HG02759 (cell line): Measurements from ENCODE around the gene NXN.
"Not testable (repeated sequence)": the region's sequence is repeated elsewhere in the genome, so short reads cannot be mapped to it uniquely, and the experiment has no call there.

ENCODE experiments used
- ATAC-seq: cut with Tn5 transposase; IDR thresholded peaks from one replicate; pipeline ENCODE4 v1.9.1; 2021; ENCODE audit warnings: mild to moderate bottlenecking, moderate library complexity; ENCODE audit not compliant: unreplicated experiment

NXN gene

GRCh38 chr17:867896-868489 is 111.6 kb downstream of the NXN start:
- ATAC-seq: no peak

DNA sequence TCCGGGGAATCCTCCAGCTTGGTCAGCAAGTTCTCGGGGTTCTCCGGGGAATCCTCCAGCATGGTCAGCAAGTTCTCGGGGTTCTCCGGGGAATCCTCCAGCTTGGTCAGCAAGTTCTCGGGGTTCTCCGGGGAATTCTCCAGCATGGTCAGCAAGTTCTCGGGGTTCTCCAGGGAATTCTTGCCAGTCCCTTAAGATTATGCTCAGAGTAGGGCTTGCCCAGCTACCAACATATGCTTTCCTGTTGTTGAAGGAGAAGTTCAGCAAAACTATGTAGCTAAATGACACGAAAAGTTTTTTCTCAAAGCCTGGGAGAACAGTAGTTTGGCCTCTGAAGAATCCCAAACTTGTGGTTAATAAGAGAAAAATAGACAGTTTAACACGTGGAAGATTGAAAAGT is 112.3 kb downstream of the NXN start:
- not testable (repeated sequence) for ATAC-seq

- no peak for ATAC-seq
Measured at GRCh38 chr17:866568-867103, 112.9 kb downstream of the NXN start.

- no peak for ATAC-seq
Measured at GRCh38 chr17:864315-864714, 115.3 kb downstream of the NXN start.

GRCh38 chr17:863880-864279 is 115.7 kb downstream of the NXN start:
- no peak for ATAC-seq

- ATAC-seq: no peak
Measured at GRCh38 chr17:862582-862981, 117.0 kb downstream of the NXN start.

- no peak for ATAC-seq
Measured at GRCh38 chr17:861364-861763, 118.2 kb downstream of the NXN start.

- no peak for ATAC-seq
Measured at GRCh38 chr17:860805-861204, 118.8 kb downstream of the NXN start.

DNA sequence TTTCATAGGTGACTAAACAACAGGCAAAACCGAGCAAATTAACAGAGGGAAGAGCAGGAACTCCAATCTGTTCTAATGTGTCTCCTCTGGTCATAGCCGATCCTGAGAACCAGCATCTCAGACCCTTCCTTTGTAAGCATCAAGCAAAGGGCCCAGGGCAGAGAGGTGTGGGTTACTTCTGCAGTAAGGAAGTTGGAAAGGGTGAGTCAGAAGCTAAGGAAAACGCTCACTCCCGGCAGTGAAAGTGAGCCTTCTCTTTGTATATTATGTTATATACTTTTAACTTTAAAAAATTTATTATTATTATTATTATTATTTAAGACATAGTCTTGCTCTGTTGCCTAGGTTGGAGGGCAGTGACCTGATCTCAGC is 119.8 kb downstream of the NXN start:
- no peak for ATAC-seq

GRCh38 chr17:859061-859823 is 120.3 kb downstream of the NXN start:
- no peak for ATAC-seq

- ATAC-seq: no peak
Measured at GRCh38 chr17:856149-856548, 123.4 kb downstream of the NXN start.

- no peak for ATAC-seq
Measured at GRCh38 chr17:855569-855968, 124.0 kb downstream of the NXN start.

GRCh38 chr17:852850-853249 is 126.7 kb downstream of the NXN start:
- ATAC-seq: not testable (repeated sequence)

GRCh38 chr17:852349-852748 is 127.2 kb downstream of the NXN start:
- ATAC-seq: no peak

DNA sequence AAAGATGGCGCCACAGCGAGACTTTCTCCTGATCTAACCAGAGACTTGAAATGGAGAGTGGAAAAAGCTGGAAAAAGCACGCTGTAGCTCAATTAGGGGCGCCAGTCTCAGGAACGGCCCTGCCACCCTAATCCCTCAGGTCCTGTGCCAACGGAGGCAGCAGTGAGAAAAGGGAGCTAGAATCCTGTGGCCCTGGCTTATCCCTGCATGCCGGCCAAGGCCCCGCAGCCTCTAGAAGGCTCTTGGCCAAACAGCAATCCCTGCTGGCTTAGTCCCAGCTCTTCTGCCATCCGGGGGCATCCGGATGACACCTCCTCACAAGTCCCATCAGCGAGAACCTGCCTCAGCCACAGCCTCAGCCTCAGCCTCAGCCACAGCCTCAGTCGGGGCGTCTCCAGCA is 127.7 kb downstream of the NXN start:
- no peak for ATAC-seq

- ATAC-seq: no peak
Measured at GRCh38 chr17:850851-851763, 128.5 kb downstream of the NXN start.

DNA sequence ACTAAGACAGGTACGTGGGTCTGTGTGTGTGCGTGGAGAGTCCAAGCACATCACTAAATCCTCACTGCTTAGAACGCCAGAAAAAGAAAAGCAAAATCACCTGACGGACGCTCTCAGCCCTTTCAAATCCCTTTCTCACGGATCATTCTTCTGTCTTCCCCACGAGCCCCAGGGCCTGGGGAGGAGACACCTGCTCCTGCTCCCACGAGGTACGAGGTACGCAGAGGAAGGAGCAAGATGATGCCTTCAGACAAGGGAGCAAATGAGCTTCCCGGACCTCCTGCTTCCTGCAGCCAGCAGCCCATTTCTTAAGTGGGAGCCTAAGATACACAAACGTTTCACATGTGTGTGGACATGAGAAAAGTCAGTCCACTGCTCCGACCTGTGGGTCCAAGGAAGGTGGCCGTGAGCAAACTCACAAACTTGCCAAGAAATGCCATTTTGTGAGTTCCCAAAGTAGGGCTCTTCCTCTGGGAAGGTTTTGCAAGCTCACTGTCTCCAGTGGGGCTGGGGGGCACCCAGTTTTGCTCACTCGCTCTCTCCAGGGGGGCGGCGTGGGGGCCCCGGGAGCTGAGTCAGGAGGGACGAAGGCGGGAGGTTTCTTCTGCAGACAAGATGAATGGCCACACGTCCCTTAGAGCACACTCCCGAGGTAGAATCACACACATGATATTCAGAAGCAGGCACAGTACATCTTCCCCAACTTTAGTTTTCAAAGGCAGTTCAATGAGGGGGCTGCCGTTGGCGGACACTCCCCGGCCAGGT is 129.3 kb downstream of the NXN start:
- ATAC-seq: no peak

- no peak for ATAC-seq
Measured at GRCh38 chr17:848402-848801, 131.2 kb downstream of the NXN start.

DNA sequence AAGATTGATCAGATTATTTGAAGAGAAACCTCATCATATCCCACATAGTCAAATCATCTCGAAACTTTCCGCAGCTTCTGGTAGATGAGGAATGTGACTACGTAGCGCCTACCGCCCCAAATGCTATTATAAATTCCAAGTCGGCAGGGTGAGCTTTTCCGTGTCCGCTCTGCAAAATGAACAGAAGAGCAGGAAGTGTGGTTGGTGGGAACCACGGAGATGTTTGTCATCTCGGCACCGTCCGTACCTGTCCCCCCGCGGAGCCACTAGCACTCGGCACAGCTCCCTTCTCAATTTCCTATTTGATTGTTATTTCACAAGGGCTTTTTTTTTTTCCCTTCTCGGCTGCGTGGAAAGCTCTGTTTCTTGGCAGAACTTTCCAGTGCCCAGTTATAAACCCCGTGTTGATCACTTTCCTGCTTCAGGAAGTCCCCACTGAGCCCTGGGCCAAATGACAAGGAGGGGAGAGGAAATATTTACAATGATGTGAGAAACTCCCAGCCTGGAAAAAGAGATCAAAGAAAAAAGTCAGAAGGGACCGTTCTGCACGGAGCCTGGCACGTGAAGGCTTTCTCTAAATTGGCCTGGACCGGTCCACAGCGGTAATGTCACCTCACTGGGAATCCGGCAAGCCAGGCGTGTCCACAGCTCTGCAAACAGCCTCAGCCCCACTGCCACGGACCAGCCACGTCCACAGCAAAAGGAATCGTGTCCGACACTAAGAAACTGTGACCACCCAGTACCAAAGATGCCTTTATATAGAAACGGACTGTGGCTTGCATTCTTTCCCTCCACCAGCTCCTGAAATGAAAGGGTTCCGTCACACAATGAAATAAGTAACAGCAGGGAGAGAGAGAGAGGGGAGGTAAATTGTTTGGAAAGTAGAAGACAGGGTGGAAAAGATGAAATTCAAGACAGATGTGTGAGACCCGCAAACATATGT is 132.4 kb downstream of the NXN start:
- no peak for ATAC-seq

GRCh38 chr17:841313-841712 is 138.3 kb downstream of the NXN start:
- ATAC-seq: no peak
